ENCODE data around the gene UXS1.

UXS1 gene

DNA sequence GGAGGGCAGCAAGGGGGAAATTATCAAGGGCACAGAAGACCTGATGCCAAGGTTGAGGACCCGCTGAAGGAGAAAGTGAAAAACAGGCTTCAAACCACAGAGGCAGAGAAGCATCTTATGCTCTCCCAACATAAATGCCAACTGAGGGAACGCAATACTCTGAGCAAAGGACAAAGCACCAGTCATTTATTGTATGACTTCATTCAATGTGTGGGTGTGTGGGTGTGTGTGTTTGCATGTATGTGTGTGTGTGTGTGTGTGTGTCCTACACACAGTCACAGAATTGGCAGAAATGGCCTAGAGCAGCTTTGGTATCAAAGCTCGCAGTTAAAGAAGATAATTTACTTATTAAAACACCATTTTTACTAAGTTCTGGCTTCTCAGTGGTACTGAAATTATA is 51.4 kb downstream of the UXS1 start:
- TF ChIP-seq, protein P1, sequence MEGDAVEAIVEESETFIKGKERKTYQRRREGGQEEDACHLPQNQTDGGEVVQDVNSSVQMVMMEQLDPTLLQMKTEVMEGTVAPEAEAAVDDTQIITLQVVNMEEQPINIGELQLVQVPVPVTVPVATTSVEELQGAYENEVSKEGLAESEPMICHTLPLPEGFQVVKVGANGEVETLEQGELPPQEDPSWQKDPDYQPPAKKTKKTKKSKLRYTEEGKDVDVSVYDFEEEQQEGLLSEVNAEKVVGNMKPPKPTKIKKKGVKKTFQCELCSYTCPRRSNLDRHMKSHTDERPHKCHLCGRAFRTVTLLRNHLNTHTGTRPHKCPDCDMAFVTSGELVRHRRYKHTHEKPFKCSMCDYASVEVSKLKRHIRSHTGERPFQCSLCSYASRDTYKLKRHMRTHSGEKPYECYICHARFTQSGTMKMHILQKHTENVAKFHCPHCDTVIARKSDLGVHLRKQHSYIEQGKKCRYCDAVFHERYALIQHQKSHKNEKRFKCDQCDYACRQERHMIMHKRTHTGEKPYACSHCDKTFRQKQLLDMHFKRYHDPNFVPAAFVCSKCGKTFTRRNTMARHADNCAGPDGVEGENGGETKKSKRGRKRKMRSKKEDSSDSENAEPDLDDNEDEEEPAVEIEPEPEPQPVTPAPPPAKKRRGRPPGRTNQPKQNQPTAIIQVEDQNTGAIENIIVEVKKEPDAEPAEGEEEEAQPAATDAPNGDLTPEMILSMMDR (IDR thresholded peaks at IDR 0.05): no peak

DNA sequence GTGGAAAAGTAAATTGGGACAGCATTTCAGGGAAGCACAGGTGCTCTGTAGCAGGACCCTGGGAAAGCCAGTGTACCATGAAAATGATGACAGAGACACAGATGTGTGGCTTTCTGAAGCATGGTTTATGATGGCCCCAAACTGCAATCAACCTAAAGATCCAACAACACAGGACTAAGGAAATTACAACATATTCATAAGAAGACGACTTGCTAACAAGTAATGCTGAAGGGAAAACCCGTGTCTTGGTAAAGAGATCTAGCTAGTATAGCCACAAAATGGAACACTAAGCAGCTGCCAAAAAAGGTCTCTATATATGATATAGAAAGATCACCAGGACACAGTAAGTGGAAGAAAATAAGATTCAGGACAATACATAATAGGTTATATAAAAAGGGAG is 53.2 kb downstream of the UXS1 start:
- TF ChIP-seq, protein P1 (IDR thresholded peaks at IDR 0.05): no peak

DNA sequence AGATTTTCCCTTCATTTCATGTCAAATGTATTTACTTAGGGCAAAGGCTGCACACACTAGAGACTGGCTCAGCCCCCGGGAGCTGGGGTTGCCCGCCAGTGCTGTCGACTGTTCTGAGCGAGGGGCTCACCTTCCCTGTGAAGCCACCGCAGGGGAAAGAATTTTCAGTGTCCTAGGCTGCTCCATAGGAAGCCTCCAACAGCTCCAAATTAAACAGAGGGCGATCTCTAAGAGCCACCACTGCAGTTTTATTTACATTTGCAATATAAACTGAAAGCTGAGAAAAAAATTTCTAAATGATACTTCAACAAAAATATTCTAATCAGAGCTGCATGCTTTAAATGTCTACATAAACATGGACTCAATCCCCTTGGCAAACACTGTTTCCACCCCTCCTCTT is 54.0 kb downstream of the UXS1 start:
- TF ChIP-seq, protein P1 (IDR thresholded peaks at IDR 0.05): no peak

DNA sequence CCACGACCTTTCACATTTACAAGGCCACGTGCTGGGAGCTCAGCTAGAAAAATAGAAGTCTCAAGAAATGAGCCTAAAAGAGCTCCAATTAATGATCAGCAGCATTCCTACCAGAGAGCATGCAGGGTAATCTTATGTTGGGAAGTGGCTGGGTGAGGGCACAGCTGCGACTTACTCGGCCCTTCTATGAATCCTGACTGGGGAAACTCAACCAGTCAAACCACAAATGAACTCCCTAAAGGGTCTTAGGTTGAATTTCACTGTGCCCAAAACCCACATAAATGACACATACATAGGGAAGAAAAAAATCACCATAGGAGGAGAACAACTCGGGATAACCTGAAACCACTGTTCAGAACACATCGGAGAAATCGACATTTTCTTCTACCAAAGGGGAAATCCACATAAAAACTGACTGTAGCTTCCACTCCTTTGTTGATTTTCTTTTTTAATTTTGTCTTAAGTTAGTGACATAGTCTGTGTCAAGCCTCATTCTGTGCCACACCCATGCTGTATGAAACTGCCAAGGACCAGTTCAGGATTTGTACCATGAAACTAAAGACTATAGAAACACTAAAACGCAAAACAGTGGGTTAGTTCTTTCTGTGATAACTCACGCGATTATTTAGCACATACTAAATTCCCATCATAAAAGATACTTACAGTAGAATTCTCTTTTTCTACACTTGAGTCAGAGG is 54.7 kb downstream of the UXS1 start:
- TF ChIP-seq, protein P1 (IDR thresholded peaks at IDR 0.05): no peak

DNA sequence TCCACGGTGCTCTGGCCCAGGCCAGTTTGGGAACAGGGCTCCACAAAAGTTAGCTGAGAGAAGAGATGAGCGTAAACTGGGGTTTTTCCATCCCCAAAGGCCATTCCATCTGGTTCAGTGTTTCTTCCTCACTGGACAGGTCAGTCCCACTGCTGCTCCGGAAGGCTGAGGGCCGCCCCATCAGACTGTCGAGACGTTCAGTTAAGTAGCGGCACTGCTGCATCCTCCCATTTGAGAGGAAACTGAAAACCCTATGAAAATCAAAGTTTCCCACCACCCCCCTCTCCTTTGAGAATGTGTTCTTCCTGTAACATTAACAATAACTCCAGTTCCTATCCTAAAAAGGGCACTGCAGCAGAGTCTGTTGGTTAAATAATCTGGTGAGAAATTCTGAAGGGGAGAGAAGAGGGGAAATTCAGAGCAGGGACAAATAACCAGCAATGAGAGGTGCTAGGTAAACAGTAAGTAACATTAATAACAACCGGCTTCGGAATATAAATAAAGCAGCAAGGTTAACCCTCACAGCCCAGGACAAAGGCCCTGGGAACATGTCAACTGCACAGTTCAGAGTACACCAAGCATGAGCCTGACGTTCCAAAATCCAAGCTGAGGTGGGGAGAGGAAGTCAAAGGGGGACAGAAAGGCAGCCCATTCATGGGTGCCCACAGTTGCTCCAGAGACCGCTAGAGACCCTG is 55.4 kb downstream of the UXS1 start:
- TF ChIP-seq, protein P1 (IDR thresholded peaks at IDR 0.05): no peak

DNA sequence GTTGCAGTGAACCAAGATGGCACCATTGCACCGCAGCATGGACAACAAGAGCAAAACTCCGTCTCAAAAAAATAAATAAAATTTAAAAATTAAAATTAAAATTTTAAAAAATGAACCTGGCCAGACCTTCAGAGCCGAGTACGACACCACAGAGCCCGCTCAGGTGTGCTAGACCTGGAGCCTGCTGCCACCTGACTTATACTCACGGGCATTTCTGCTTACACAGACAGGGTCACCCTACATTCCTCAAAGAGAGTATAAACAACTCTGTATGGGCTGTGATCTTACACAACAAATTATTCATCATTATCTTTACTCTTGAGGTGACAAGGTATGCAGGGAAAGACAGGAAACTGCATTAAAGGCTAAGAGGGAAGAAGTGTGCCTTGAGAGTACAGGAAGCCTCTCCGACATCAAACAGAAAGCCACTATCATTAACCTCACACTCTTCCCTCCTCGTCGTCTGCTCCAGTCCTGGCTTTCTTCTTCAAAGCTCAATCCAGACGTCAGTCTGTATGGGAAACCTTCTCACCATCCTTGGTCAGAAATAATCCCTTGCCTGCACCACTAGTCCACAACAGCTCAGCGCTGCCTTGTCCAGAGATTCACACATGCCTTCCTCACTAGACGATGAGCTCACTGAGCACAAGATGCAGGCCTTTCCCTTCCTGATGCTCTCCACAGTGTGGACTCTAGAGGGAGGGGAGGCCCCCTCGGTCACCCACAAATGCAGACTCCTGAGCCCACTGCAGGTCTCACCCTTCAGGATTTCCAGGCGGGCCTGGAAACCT is 56.2 kb downstream of the UXS1 start:
- TF ChIP-seq, protein P1 (IDR thresholded peaks at IDR 0.05): no peak

DNA sequence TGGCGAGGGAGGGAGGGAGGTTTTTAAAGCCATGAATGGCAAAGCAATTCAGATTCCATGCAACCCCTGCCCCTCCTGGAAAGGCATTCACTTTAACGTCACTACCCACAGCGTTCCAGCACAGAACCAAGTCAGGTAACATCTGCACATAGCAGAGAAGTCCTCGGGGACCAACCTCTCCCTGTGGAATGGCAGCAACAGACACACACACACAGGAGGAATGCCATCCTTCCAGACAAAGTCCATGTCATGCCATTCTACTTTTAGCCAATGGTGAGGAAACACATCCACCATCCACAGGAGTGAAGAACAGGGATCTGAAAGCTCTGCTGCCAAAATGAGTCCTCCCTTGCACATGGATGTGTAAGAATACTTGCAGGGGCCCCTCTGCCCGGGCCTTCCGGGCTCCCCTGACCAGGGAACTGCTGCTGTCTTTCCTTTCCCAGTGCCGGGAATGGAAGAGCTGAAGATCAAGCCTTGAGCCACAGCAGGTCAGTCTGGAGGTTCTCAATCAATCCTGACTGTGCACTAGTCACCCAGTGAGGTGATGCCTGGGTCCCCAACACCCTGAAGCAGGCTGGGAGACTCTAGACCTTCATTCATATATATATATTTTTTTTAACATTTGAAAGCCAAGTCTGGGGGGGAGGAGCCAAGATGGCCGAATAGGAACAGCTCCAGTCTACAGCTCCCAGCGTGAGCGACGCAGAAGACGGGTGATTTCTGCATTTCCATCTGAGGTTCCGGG is 63.7 kb downstream of the UXS1 start:
- TF ChIP-seq, protein P1 (IDR thresholded peaks at IDR 0.05): no peak
